Measurements from ENCODE around the gene CEP131. TPM values are rescaled to one million over a fixed set of nuclear protein-coding genes. Genes with fewer than 3 reads are reported as not detected.

The CEP131 gene
- total and polyA plus RNA-seq, 2 of the 8 experiments (the other 6 are each of a cell fraction or from before 2014, with no cell fraction given) = 5.9 to 23.2 TPM

- H2BK12ac ChIP-seq (ENCODE audit: low read depth, low read length) = no peak overlapping the region
- no peaks in the 10 kb centered on the region for H3K79me2 ChIP-seq (ENCODE audit: control insufficient read depth in 1 of 2, insufficient read depth in 2 of 2, low read length in 2 of 2)
- no peak overlapping the region for H3K9ac ChIP-seq (replicated peaks in 1 of 4; ENCODE audit: extremely low read depth in 1 of 4, low read depth in 3 of 4, low read length in 3 of 4)
- H2AFZ ChIP-seq (ENCODE audit: low read length) = no peak overlapping the region
- CTCF ChIA-PET (ENCODE audit: partially characterized antibody) = interaction anchor here (0.6 to 7.0 kb wide), 35 partner anchors 9 to 722 kb away, joined by 3 to 50 read pairs (median 4); partner anchors contain the start of genes CEP131, NDUFAF8, SLC38A10 and TEPSIN
- H4K91ac ChIP-seq (replicated peaks; ENCODE audit: insufficient read length, low read length) = no peak overlapping the region
- peaks cover 0 to 11% of the 10 kb centered on the region in 2 experiments for H4K20me1 ChIP-seq (replicated peaks in 1 of 2; ENCODE audit: control insufficient read depth in 1 of 2, insufficient read depth in 2 of 2, low read length in 2 of 2)
- H2BK15ac ChIP-seq (ENCODE audit: low read length) = no peak overlapping the region
- H3K23me2 ChIP-seq (ENCODE audit: low read depth, low read length) = peaks cover 6% of the 10 kb centered on the region; the same call in 1 of the 2 replicates
- H3K4me1 ChIP-seq (replicated peaks in 1 of 4; ENCODE audit: control insufficient read depth in 3 of 4, insufficient read depth in 4 of 4, low read length in 3 of 4) = peaks cover 0 to 8% (median 2%) of the 10 kb centered on the region in 4 experiments; a peak in 3 of 7 replicates
- 89% methylated on average over 15 of the region's 15 CpGs; no CpG with 5 or more reads in 1 of the 2 experiments for WGBS, 2 experiments (ENCODE audit: extremely low coverage in 1 of 2, insufficient coverage in 1 of 2, insufficient read length in 1 of 2, insufficient replicate concordance in 2 of 2, low coverage in 1 of 2, low lambda C conversion rate in 2 of 2, missing lambda C conversion rate in 1 of 2)
- no peak overlapping the region for H4K8ac ChIP-seq (ENCODE audit: extremely low read depth, insufficient read depth, low read length)
- H3K14ac ChIP-seq (ENCODE audit: insufficient read length) = no peak overlapping the region
- H2BK120ac ChIP-seq (replicated peaks; ENCODE audit: low read depth, low read length) = no peak overlapping the region
- H3K79me1 ChIP-seq (ENCODE audit: low read depth, low read length) = no peaks in the 10 kb centered on the region
- H3K27ac ChIP-seq (ENCODE audit: low read depth, low read length) = no peak overlapping the region
- DNase-seq (ENCODE audit: low read depth in 1 of 2, low spot score in 2 of 2) = no peak
- no peak overlapping the region for H3K4me2 ChIP-seq (ENCODE audit: insufficient read depth in 1 of 2, low read depth in 2 of 2, low read length in 2 of 2)
- H3K4ac ChIP-seq (replicated peaks; ENCODE audit: insufficient read length, low read depth, low read length) = no peak overlapping the region
- no peak overlapping the region for H3K4me3 ChIP-seq (ENCODE audit: extremely low read depth in 1 of 4, insufficient read depth in 2 of 4, low read depth in 3 of 4, low read length in 4 of 4)
- H3K27me3 ChIP-seq (replicated peaks in 1 of 4; ENCODE audit: control insufficient read depth in 3 of 4, extremely low read depth in 1 of 4, insufficient read depth in 3 of 4, low read length in 3 of 4) = no peaks in the 10 kb centered on the region
- H3K23ac ChIP-seq (ENCODE audit: insufficient read length) = no peak overlapping the region
- POLR2A ChIA-PET (ENCODE audit: partially characterized antibody) = interaction anchor here (0.9 kb wide), 1 partner anchor 149 kb away, joined by 3 read pairs; no protein-coding TSS in a partner anchor
- H3K18ac ChIP-seq (ENCODE audit: extremely low read depth, low read length) = no peak overlapping the region
- no peaks in the 10 kb centered on the region for H3K9me3 ChIP-seq (ENCODE audit: insufficient read depth in 2 of 2, low read depth in 1 of 2, low read length in 1 of 2)
- H2BK5ac ChIP-seq (ENCODE audit: low read depth, low read length) = no peak overlapping the region
- no peak overlapping the region for H2AK5ac ChIP-seq (ENCODE audit: low read depth, low read length)
- H3K56ac ChIP-seq (replicated peaks; ENCODE audit: insufficient read length, low read depth, low read length) = no peak overlapping the region
- H4K5ac ChIP-seq (ENCODE audit: insufficient read length, low read depth, low read length) = no peak overlapping the region
- no peaks in the 10 kb centered on the region; a peak in 1 of 8 replicates for H3K36me3 ChIP-seq (ENCODE audit: control insufficient read depth in 2 of 4, insufficient read depth in 4 of 4, low read length in 3 of 4)
- TF ChIP-seq SIX5 (IDR thresholded peaks at IDR 0.05; ENCODE audit: low read depth, low read length) (no peak), CBX8 (IDR thresholded peaks at IDR 0.05; ENCODE audit: borderline replicate concordance, low read depth, low read length) (no peak), CBX5 (IDR thresholded peaks at IDR 0.05; ENCODE audit: low read depth, low read length) (no peak), TAF1 (IDR thresholded peaks at IDR 0.05; ENCODE audit: low read depth, low read length) (no peak), YY1 (IDR thresholded peaks at IDR 0.05; ENCODE audit: low read depth, low read length) (no peak), KDM4A (IDR thresholded peaks at IDR 0.05; ENCODE audit: low read depth, low read length, severe bottlenecking) (no peak), HDAC2 (IDR thresholded peaks at IDR 0.05; ENCODE audit: borderline replicate concordance in 1 of 2, low read depth in 2 of 2, low read length in 2 of 2) (no peak), TEAD4 (IDR thresholded peaks at IDR 0.05; ENCODE audit: low read depth, low read length) (no peak), JUN (IDR thresholded peaks at IDR 0.05; ENCODE audit: low read depth, low read length) (no peak)
- H2BK20ac ChIP-seq (ENCODE audit: low read length) = no peak overlapping the region
- no peak for FAIRE-seq
Measured at GRCh38 chr17:81252987-81253329, 30.2 kb upstream of the CEP131 start.

Data from H1 (cell line).